ENCODE results near the gene DNAH17. TPM values are rescaled to one million over a fixed set of nuclear protein-coding genes. Genes with fewer than 3 reads are reported as not detected.

DNAH17 gene
- total RNA-seq, 1 donor from 2014 or later: 0.25 TPM

GRCh38 chr17:78411241-78411857 lies 165.8 kb downstream of the DNAH17 start:
- no peak for TF ChIP-seq CTCF (IDR thresholded peaks at IDR 0.05; ENCODE audit: insufficient read depth, low read length, poor library complexity, severe bottlenecking)
- Histone ChIP-seq H3K27me3 (ENCODE audit: control insufficient read depth, insufficient read depth, low read length) (no peaks in the 10 kb centered on the region), H3K4me3 (ENCODE audit: low read depth, low read length) (no peak overlapping the region), H3K36me3 (ENCODE audit: control insufficient read depth, insufficient read depth, low read length) (no peaks in the 10 kb centered on the region)
- DNase-seq (ENCODE audit: low read depth): no peak

DNA sequence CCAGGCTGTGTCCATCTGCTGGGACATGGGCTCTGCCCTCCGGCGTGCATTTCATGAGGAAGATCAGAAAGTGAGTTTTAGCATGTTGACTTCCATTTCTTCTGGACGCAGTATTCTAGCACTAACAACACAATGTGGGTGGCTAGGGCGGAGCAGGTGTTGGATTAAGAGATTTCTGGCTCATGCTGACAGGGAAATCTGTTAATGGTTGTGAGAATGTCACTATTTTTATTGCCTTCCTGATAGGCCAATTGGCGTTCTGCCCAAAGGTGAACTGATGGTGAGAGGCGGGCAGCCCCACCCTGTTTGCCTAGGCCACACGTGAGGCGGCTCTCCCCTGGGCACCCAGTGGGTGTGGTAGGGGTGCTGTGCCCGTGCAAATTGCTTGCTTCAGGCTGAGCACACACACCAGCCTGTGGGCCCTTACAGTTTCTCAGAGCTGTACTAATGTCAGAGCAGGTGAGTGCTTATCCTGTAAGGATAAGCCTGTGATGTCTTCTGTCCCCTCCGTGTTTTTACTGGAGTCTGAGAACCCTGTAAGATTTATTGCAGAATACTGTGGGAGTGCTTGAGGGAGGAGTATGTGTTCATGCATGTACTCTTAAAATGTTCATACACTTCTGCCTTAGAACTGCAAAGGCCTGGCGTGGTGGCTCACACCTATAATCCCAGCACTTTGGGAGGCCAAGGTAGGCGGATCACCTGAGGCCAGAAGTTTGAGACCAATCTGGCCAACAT lies 167.8 kb downstream of the DNAH17 start:
- Histone ChIP-seq H3K36me3 (ENCODE audit: control insufficient read depth, insufficient read depth, low read length) (peaks cover 2% of the 10 kb centered on the region), H3K27me3 (ENCODE audit: control insufficient read depth, insufficient read depth, low read length) (no peaks in the 10 kb centered on the region), H3K4me3 (ENCODE audit: low read depth, low read length) (no peak overlapping the region)
- TF ChIP-seq CTCF (IDR thresholded peaks at IDR 0.05; ENCODE audit: insufficient read depth, low read length, poor library complexity, severe bottlenecking): no peak
- no peak for DNase-seq (ENCODE audit: low read depth)

DNA sequence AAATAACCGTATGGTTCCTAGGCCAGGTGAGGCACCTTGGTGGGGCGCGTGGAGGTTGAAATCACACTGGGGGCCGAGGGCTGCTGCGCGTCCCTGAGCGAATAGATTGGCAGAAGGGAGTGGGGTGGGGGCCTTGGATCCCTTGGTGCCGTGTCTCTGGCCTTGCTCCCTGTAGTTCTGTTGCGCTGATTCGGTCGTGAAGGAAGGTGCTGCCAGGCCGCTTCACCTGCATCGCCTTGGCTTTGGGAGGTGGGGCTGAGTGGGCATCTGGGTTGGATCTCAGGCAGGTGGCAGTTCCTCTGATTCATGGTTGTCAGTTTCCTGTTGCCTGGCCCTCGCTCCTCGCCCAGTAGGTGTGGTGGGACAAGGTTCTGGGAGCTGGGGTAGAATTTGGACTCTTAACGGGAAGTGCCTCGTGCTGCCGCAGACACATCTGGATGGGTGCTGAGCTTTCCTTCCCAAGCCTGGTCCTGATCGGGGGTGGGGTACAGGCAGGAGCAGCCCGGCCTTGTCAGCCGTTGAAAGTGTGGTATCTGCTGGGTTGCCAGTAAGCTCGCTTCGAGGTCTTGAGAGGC lies 168.6 kb downstream of the DNAH17 start:
- Histone ChIP-seq H3K4me3 (ENCODE audit: low read depth, low read length) (no peak overlapping the region), H3K27me3 (ENCODE audit: control insufficient read depth, insufficient read depth, low read length) (no peaks in the 10 kb centered on the region), H3K36me3 (ENCODE audit: control insufficient read depth, insufficient read depth, low read length) (peaks cover 3% of the 10 kb centered on the region)
- DNase-seq (ENCODE audit: low read depth): no peak
- no peak for TF ChIP-seq CTCF (IDR thresholded peaks at IDR 0.05; ENCODE audit: insufficient read depth, low read length, poor library complexity, severe bottlenecking)

DNA sequence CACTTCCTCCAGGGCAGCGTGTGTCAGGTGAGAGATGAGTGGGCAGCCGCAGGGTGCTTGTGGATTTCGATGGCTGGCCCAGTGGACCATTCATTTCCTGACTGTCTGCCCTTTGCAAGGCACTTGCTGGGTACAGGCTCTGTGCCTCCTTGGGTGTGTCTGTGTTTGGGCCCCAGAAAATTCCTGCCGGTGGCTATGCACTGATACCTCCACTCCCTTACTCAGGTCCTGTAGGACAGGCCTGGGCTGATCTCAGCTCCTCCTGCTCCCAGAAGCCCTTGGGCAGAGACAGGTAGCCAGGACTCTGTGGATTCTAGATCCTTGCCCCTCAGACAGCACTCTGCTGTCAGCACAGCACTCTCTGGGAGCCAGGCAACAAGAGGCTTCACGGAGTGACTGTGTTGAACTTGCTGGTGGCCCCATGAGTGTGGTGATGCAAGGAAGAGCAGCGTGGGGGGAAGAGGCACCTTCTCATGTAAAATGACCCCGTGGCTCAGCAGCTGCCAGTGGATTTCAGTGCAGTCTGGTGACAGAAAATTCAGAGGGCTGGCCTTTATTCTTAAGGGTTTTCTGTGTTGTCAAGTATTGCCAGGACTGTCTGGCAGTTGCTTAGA lies 169.7 kb downstream of the DNAH17 start:
- Histone ChIP-seq H3K36me3 (ENCODE audit: control insufficient read depth, insufficient read depth, low read length) (peaks cover 4% of the 10 kb centered on the region), H3K27me3 (ENCODE audit: control insufficient read depth, insufficient read depth, low read length) (no peaks in the 10 kb centered on the region), H3K4me3 (ENCODE audit: low read depth, low read length) (no peak overlapping the region)
- TF ChIP-seq CTCF (IDR thresholded peaks at IDR 0.05; ENCODE audit: insufficient read depth, low read length, poor library complexity, severe bottlenecking): no peak
- DNase-seq (ENCODE audit: low read depth): no peak

DNA sequence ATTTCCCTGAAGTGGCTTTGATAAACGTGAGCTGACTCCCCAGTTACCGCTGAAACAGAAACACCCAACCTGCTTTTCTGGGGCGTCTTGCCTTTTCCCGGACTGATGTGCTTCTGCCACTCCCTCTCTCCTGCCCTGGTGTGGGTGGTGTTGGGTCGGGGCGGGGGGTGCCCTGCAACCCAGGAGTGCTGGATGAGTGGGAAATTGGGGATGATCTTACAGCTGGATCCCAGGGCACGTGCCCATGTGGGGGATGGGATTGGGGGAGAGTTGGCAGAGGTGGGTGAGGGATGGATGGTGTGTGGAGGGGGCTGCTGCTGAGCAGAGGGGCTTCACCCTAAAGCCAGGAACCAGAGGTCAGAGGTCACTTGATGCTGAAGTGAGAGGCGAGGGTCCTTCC lies 170.3 kb downstream of the DNAH17 start:
- H3K36me3 ChIP-seq (ENCODE audit: control insufficient read depth, insufficient read depth, low read length): peaks cover 4% of the 10 kb centered on the region
- H3K4me3 ChIP-seq (ENCODE audit: low read depth, low read length): no peak overlapping the region
- no peaks in the 10 kb centered on the region for H3K27me3 ChIP-seq (ENCODE audit: control insufficient read depth, insufficient read depth, low read length)
- DNase-seq (ENCODE audit: low read depth): no peak
- TF ChIP-seq CTCF (IDR thresholded peaks at IDR 0.05; ENCODE audit: insufficient read depth, low read length, poor library complexity, severe bottlenecking): no peak
